ENCODE results near the gene R3HDM2. TPM values are rescaled to one million over a fixed set of nuclear protein-coding genes. Genes with fewer than 3 reads are reported as not detected.
A peak's percentile ranks its signal among the peaks of the same experiment; 100 is the strongest.

The R3HDM2 gene
- total and polyA plus RNA-seq, 2 of the 13 experiments (the other 11 are each of a cell fraction or from before 2014, with no cell fraction given), result 11.1 to 23.5 TPM

DNA sequence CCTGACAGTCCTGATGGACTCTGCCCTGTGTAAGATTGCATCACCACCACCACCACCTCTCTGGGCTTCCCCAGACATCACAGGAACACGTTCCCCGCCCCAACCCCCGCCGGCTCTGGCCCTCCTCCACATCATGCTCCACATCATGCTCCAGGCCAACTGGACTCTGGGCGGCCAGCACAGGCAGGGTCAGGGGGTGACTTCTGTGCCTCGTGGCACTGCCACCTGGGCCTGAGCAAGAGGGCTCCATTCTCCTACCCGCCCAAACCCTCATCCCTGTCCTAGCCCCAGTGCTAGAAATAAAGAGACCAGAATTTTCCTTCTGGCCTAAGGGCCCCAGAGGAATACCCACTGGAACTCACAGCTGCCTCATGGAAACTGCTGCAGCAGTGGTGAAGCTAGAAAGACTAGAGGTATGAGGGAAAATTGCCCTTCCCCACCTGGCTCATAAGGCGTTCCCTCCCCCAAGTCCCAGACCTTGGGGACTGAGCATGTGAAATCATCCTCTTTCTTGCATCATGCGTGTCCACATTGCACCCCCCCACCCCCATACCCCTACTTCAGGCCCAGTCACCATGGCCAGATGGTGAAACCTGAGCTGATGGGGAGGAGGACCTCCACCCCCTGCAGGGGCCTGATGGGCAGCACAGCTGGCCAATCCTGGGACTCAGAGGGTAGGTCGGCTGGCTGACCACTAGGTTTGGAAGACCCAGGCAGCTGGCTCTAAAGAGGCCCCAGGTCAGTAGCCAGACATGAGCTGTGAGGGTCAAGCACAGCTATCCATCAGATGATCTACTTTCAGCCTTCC is 23.9 kb upstream of the R3HDM2 start, which contains the start of gene INHBE (continued):
- TF ChIP-seq, protein P1, sequence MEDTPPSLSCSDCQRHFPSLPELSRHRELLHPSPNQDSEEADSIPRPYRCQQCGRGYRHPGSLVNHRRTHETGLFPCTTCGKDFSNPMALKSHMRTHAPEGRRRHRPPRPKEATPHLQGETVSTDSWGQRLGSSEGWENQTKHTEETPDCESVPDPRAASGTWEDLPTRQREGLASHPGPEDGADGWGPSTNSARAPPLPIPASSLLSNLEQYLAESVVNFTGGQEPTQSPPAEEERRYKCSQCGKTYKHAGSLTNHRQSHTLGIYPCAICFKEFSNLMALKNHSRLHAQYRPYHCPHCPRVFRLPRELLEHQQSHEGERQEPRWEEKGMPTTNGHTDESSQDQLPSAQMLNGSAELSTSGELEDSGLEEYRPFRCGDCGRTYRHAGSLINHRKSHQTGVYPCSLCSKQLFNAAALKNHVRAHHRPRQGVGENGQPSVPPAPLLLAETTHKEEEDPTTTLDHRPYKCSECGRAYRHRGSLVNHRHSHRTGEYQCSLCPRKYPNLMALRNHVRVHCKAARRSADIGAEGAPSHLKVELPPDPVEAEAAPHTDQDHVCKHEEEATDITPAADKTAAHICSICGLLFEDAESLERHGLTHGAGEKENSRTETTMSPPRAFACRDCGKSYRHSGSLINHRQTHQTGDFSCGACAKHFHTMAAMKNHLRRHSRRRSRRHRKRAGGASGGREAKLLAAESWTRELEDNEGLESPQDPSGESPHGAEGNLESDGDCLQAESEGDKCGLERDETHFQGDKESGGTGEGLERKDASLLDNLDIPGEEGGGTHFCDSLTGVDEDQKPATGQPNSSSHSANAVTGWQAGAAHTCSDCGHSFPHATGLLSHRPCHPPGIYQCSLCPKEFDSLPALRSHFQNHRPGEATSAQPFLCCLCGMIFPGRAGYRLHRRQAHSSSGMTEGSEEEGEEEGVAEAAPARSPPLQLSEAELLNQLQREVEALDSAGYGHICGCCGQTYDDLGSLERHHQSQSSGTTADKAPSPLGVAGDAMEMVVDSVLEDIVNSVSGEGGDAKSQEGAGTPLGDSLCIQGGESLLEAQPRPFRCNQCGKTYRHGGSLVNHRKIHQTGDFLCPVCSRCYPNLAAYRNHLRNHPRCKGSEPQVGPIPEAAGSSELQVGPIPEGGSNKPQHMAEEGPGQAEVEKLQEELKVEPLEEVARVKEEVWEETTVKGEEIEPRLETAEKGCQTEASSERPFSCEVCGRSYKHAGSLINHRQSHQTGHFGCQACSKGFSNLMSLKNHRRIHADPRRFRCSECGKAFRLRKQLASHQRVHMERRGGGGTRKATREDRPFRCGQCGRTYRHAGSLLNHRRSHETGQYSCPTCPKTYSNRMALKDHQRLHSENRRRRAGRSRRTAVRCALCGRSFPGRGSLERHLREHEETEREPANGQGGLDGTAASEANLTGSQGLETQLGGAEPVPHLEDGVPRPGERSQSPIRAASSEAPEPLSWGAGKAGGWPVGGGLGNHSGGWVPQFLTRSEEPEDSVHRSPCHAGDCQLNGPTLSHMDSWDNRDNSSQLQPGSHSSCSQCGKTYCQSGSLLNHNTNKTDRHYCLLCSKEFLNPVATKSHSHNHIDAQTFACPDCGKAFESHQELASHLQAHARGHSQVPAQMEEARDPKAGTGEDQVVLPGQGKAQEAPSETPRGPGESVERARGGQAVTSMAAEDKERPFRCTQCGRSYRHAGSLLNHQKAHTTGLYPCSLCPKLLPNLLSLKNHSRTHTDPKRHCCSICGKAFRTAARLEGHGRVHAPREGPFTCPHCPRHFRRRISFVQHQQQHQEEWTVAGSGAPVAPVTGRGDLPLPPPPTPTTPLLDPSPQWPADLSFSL (CRISPR knock-in tag; IDR thresholded peaks at IDR 0.05), result no peak
- peak; percentile 52; the same call in 1 of the 2 replicates for TF ChIP-seq ELF3 (CRISPR knock-in tag; IDR thresholded peaks at IDR 0.05)
- TF ChIP-seq, protein P2, sequence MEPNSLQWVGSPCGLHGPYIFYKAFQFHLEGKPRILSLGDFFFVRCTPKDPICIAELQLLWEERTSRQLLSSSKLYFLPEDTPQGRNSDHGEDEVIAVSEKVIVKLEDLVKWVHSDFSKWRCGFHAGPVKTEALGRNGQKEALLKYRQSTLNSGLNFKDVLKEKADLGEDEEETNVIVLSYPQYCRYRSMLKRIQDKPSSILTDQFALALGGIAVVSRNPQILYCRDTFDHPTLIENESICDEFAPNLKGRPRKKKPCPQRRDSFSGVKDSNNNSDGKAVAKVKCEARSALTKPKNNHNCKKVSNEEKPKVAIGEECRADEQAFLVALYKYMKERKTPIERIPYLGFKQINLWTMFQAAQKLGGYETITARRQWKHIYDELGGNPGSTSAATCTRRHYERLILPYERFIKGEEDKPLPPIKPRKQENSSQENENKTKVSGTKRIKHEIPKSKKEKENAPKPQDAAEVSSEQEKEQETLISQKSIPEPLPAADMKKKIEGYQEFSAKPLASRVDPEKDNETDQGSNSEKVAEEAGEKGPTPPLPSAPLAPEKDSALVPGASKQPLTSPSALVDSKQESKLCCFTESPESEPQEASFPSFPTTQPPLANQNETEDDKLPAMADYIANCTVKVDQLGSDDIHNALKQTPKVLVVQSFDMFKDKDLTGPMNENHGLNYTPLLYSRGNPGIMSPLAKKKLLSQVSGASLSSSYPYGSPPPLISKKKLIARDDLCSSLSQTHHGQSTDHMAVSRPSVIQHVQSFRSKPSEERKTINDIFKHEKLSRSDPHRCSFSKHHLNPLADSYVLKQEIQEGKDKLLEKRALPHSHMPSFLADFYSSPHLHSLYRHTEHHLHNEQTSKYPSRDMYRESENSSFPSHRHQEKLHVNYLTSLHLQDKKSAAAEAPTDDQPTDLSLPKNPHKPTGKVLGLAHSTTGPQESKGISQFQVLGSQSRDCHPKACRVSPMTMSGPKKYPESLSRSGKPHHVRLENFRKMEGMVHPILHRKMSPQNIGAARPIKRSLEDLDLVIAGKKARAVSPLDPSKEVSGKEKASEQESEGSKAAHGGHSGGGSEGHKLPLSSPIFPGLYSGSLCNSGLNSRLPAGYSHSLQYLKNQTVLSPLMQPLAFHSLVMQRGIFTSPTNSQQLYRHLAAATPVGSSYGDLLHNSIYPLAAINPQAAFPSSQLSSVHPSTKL (CRISPR knock-in tag; IDR thresholded peaks at IDR 0.05), result peak; percentile 93
- peak; percentile 78 for TF ChIP-seq ASH2L (IDR thresholded peaks at IDR 0.05; ENCODE audit: insufficient read length, low read depth, low read length)
- TF ChIP-seq SIX4 (CRISPR knock-in tag; IDR thresholded peaks at IDR 0.05), result peak; percentile 97
- TF ChIP-seq HDAC1 (CRISPR knock-in tag; IDR thresholded peaks at IDR 0.05), result peak; percentile 97
- peak; percentile 62 for TF ChIP-seq XRCC5 (optimal IDR thresholded peaks at IDR 0.05; ENCODE audit: low read length)
- peak; percentile 27 for TF ChIP-seq YY1 (IDR thresholded peaks at IDR 0.05; ENCODE audit: insufficient read depth, insufficient replicate concordance, low read depth, low read length)
- peak; percentile 58; the same call in 1 of the 2 replicates for TF ChIP-seq FOXO1 (CRISPR knock-in tag; IDR thresholded peaks at IDR 0.05)
- TF ChIP-seq TGIF2 (CRISPR knock-in tag; IDR thresholded peaks at IDR 0.05), result peak; percentile 90
- peak; percentile 34; the same call in 1 of the 2 replicates for TF ChIP-seq SMC3 (IDR thresholded peaks at IDR 0.05; ENCODE audit: low read length)
- TF ChIP-seq TCF12 (IDR thresholded peaks at IDR 0.05), result no peak
- TF ChIP-seq TCF12 (CRISPR knock-in tag; IDR thresholded peaks at IDR 0.05), result 0 out of 2 replicates have a peak, but pooled peaks have one; percentile 73
- peak; percentile 46; the same call in 1 of the 2 replicates for TF ChIP-seq FOXC1 (CRISPR knock-in tag; IDR thresholded peaks at IDR 0.05; ENCODE audit: borderline replicate concordance)
- peak; percentile 64; the same call in 1 of the 2 replicates for TF ChIP-seq ARNT2 (CRISPR knock-in tag; IDR thresholded peaks at IDR 0.05; ENCODE audit: low read depth)
- TF ChIP-seq NR2F6 (IDR thresholded peaks at IDR 0.05), result peak; percentile 86
- TF ChIP-seq NR2F6 (CRISPR knock-in tag; IDR thresholded peaks at IDR 0.05), result peak; percentile 95
- TF ChIP-seq RCOR2 (CRISPR knock-in tag; IDR thresholded peaks at IDR 0.05), result peak; percentile 83
- peak; percentile 94; the same call in 1 of the 2 replicates for TF ChIP-seq SSRP1 (CRISPR knock-in tag; IDR thresholded peaks at IDR 0.05)
